Measurements from ENCODE around the gene LMO7.
"Not testable (repeated sequence)": the region's sequence is repeated elsewhere in the genome, so short reads cannot be mapped to it uniquely, and the experiment has no call there.

LMO7 gene

GRCh38 chr13:75780103-75780502 lies 144.0 kb downstream of the LMO7 start:
- not testable (repeated sequence) for DNase-seq

DNA sequence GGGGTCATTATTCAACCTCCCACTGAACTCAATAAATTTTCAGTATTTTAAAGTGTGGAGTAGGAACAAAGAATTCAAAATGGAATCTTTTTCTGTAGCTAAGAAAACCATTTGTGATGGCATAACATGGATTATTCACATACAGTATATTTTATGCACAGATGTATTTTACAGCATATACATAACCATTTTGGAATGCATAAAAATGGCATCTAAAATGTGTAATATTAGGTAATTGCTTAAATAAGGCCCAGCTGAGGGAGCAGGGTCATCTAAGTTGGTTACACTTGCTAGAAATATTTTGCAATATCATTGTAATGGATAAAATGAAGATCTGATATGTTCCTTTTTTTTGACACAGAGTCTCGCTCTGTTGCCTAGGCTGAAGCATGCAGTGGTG lies 146.9 kb downstream of the LMO7 start:
- DNase-seq: no peak

DNA sequence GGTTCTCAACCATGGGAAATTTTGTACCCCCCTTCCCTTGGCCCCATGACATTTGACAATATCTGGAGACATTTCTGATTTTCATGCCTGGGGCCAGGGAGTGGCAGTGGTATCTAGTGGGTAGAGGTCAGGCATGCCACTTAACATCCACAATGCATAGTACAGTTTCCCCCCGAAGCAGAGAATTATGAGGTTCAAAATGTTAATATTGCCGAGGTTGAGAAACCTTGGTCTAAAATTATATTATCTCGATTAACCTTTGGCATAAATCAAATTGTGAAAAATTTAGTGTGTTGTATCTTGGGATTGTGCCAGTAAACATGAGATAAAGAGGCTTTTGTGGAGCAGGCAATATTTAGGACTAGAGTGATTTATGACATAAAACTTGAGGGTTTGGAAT lies 147.9 kb downstream of the LMO7 start:
- DNase-seq: no peak

- no peak for DNase-seq
Observed at GRCh38 chr13:75785130-75785529, 149.0 kb downstream of the LMO7 start.

DNA sequence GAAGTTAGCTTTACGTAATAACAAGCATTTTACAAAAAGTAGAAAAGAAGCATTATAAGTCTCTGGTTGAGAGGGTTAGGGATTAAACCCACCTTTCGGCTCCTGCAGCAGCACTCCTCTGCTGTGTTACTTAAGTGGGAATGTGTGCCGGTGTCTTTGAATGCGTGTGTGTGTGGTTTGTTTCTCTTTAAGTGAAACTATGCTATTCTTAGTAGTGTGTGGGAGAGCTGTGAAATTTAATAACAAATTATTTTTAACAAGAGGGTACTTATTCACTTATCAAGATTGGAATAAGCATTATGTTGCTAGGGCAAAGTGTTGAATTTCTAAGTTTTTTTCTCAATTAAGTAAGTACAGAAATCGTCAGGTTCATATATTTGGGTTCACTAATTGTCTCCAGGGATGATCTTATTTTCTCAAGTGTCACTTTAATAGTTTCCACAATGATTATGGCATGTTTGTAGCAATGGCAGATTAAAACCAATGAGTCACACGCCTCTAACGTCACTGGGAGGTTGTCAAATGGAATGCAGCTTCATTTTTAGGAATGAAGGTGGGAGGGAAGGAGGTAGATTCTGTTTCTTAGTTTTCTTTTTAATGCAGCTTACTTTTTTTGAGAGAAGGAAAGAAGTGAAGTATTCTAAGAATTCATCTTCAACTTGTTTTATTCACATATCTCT lies 151.3 kb downstream of the LMO7 start:
- no peak for DNase-seq

DNA sequence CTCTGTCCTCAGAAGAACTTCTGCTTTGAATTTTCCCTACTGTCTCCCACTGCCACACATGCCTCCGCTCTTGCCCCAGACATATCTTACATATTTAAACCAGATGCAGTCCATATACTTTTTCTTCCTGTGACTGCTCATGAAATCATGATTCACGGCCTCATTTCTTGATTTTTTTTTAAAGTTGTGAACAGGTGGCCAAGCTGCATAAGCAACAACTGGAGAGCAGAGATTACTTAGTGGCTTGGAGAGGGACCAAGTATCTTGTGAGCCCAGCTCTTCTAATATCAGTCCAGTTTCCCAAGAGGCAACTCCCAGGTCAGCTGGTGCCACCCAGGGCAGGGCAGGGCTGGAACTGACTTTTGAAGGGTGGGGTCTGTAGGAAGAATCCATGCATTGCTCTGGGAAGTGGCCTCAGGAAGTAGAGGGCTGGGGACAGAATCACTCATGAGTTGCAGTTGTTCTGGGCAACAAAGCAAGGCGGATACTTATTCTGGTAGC lies 152.4 kb downstream of the LMO7 start:
- DNase-seq: no peak

- no peak for DNase-seq
Observed at GRCh38 chr13:75789451-75790197, 153.5 kb downstream of the LMO7 start.

DNA sequence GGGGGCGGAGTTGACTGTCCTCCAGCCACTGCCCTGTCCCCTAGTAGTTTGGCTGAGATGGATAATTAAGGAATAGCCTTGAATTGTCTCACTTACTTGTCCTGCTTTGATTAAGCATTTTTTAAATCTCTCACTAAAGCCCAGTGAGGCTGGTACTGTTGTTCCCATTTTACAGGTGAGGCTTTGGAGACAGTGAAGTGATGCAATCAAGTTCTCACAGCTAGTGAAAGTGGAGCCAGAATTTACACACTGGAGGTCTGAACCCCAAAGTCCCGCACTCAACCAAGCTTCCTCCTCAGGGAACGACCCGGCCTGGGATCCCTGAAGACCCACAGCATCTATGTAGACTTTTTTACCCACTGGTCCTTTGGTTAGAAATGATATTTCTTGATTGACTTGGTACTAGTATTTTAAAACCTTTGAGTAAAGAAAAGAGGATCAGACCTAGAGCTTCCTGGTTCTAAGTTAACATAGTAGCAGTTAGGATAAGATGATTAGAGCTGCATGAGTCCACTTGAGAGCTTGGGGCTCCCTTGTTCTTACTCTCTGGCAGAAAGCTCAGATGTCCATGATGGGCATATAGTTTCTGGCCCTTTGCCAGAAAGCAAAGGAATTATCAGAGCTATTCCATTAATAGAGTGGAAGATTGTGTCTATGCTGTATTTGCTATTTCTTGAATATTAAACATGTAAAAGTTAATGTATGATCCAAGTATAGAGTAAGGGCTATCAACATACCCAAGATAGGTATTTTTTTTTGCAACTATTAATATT lies 154.3 kb downstream of the LMO7 start:
- no peak for DNase-seq

DNA sequence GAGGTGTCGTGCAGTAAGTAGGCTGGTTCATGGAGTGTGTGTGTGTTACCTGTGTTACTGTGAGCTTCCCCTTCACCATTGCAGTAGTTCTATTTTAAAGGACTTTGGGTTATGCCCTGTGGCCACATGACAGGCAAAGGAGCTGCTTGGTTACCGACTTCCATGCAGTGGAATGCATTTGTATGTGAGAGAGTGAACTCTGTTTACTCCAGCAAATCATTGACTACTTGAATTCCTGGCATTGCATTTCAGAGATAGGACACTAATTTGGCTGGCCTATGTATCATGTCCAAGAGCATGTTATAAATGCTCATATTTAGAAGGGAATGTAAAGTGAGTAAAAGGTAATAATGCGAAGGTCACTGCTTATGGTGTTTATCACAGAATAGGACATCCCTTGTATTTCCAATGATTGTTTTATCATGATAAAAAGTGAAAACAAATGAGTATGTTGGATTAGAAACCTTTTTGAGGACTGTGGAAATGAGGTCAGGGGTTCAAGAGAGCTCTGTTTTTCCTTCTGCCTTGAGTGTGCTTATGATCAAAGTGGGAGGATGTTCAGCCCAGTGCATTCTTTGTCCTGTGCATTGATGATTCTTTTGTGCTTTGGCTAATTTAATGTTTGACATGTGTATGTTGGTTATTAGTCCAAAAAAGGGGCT lies 156.5 kb downstream of the LMO7 start:
- DNase-seq: no peak

DNA sequence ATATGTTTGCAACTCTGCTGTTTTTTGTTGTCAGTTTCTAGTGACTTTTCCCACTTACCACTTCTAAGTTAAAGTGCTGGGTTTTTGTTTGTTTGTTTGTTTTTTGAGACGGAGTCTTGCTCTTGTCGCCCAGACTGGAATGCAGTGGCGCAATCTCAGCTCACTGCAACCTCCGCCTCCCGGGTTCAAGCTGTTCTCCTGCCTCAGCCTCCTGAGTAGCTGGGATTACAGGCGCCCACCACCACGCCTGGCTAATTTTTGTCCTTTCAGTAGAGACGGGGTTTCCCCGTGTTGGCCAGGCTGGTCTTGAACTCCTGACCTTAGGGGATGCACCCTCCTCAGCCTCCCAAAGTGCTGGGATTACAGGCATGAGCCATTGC lies 157.0 kb downstream of the LMO7 start:
- DNase-seq: not testable (repeated sequence)

GRCh38 chr13:75794663-75795062 lies 158.5 kb downstream of the LMO7 start:
- no peak for DNase-seq

- DNase-seq: no peak
Observed at GRCh38 chr13:75795274-75795673, 159.1 kb downstream of the LMO7 start.

- no peak for DNase-seq
Observed at GRCh38 chr13:75796825-75797224, 160.7 kb downstream of the LMO7 start.

DNA sequence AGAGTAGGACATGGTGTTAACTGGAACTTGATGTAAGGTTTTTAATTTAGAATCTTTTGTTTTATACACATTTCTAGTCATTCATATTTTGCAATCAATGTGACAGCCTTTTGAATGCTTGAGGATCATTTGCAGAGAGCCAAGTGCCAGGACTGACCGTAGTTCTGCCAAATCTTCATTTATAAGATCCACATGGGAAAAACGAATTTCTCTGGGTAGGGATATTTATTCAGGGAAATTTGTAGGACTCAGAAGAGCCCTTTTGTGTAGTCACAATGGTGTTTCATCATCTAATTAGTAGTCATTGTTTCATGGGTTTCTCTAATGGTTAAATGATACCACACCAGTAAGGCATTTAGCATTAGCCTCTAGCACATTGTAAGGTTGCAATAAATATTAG lies 161.1 kb downstream of the LMO7 start:
- no peak for DNase-seq

- no peak for DNase-seq
Observed at GRCh38 chr13:75797719-75798118, 161.6 kb downstream of the LMO7 start.

DNA sequence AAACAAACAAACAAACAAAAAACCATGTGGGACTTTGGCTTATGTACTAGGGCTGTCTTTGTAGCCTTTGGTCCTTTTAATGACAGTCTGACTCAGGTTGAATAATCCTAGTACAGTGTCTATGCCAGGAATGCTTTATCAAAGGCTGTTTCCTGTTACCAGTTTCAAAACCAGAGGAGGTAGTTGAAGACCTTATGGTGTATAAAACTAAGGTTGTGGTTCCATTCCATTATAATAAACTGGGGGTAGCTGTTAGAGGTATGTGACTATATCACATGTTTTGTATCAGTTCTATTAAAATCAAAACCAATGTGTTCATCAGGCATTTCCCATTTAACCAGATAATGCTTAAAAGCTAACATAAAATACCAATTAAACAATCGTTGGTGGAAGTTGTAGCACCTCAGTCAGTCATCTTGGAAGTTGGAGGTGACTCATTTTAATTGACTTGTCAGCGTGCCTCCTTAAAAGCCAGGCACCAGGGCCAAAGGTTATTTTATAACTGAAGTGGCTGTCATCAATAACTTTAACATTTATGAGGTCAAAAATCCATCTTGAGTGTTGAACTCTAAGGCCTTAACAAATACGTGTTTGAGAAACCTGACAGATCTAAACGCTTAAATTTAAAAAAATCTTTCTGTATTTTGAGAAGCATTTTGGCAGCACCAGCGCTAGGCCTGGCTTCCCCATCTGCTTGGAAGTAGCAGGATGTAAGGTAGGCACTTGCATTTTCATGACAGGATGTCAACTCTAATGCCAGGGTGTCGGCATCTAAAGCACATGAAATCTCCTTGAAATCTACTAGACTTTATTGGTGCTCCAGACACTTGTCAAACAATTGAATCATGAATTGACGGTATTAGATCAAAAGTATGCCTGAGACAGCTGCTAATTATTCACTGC lies 162.5 kb downstream of the LMO7 start:
- no peak for DNase-seq

- DNase-seq: no peak
Observed at GRCh38 chr13:75800545-75800944, 164.4 kb downstream of the LMO7 start.

- no peak for DNase-seq
Observed at GRCh38 chr13:75801388-75801945, 165.3 kb downstream of the LMO7 start.

GRCh38 chr13:75802161-75802560 lies 166.0 kb downstream of the LMO7 start:
- no peak for DNase-seq

GRCh38 chr13:75803164-75803611 lies 167.1 kb downstream of the LMO7 start:
- DNase-seq: peak; percentile 18 to 19

- DNase-seq: no peak
Observed at GRCh38 chr13:75804054-75804453, 167.9 kb downstream of the LMO7 start.

GRCh38 chr13:75804605-75805004 lies 168.5 kb downstream of the LMO7 start:
- no peak for DNase-seq
